AG04449 (cell line): ENCODE measurements around the gene RAI14.

Experiments used
- CTCF ChIA-PET: fragments of 350-600 bp; formaldehyde crosslinking; extraction: SDS; loops from one replicate; lab custom pipeline; 2021; ENCODE audit warnings: antibody characterized with exemption; lab: Yijun Ruan, JAX
- POLR2A ChIA-PET: fragments of 400-600, 350-600 bp; formaldehyde crosslinking; extraction: SDS; loops from one replicate; lab custom pipeline; 2020; ENCODE audit warnings: antibody characterized with exemption, inconsistent platforms; lab: Yijun Ruan, JAX
- DNase-seq: peaks from one replicate; pipeline ENCODE4 v3.0.0-alpha.2; 2010; ENCODE audit warnings: low read depth, low spot score
- H3K4me3 ChIP-seq: 2 replicates; pipeline ENCODE4 v1.5.1; 2011; ENCODE audit warnings: low read depth, mild to moderate bottlenecking, control low read depth, low read length
- TF ChIP-seq, protein P1 (sequence below): IDR thresholded peaks from one replicate; pipeline ENCODE4 v1.5.1; 2011; ENCODE audit warnings: mild to moderate bottlenecking, moderate library complexity, low read length, control low read depth, inconsistent platforms; ENCODE audit not compliant: insufficient read depth; ENCODE audit errors: missing control alignments

The RAI14 gene

DNA sequence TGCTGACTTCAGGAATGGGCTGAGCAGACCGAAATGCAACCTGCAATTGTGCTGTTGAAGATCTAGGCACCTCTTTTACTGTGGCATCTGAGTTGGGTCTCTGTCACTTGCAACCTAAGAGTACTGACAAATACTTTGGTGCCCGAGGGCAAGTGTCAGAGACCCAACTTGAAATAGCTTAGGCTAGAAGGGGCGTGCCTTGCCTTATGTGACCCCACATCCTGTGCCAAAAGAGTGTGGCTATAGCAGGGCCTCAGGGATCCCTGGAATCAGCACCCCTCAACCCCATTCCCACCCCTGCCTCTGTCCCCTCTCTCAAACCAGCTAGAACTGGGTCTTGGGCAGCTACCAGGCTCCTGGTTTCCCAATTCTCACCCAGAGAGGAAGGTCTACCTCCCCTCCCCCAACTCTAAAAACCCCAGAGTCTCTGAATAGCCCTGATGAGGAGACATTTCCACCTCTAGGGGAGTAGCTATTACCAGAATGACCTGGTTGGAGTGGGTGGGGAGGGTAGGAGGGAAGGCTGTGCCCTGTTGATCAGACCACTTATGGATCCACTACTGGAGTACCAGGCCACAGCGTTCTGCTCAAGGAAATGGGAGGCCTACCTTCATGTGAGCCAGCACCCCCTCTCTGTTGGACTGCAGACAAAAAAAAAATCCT, 17.5 kb downstream of the RAI14 start:
- CTCF ChIA-PET, result interaction anchor here (1.0 to 3.0 kb wide), 4 partner anchors 10 to 225 kb away, joined by 3 to 10 read pairs (median 7); no protein-coding TSS in a partner anchor
- TF ChIP-seq, protein P1, sequence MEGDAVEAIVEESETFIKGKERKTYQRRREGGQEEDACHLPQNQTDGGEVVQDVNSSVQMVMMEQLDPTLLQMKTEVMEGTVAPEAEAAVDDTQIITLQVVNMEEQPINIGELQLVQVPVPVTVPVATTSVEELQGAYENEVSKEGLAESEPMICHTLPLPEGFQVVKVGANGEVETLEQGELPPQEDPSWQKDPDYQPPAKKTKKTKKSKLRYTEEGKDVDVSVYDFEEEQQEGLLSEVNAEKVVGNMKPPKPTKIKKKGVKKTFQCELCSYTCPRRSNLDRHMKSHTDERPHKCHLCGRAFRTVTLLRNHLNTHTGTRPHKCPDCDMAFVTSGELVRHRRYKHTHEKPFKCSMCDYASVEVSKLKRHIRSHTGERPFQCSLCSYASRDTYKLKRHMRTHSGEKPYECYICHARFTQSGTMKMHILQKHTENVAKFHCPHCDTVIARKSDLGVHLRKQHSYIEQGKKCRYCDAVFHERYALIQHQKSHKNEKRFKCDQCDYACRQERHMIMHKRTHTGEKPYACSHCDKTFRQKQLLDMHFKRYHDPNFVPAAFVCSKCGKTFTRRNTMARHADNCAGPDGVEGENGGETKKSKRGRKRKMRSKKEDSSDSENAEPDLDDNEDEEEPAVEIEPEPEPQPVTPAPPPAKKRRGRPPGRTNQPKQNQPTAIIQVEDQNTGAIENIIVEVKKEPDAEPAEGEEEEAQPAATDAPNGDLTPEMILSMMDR, result no peak
- POLR2A ChIA-PET, result no interaction called here
- DNase-seq, result no peak
- no peak overlapping the region for H3K4me3 ChIP-seq

DNA sequence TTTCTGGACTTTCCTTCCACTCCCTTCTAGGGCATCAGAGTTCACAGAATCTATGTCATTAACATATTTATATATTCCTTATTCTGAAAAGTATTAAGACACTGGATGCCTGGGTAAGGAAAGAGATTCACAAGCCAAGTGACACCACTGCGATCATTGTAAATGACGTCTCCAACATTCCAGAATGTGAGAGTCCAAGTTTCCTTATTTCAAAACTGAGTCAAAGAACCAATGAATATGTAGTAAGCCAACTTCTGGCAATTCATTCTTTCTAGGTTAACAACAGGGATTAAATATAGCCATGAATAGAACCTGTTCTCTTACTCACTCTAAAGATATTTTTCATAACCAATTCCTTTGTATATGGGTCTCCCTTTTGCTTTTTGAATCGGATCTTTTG, 18.1 kb downstream of the RAI14 start:
- TF ChIP-seq, protein P1, result no peak
- POLR2A ChIA-PET, result no interaction called here
- CTCF ChIA-PET, result interaction anchor here (1.0 to 3.0 kb wide), 3 partner anchors 150 to 224 kb away, joined by 3 to 10 read pairs (median 8); no protein-coding TSS in a partner anchor
- no peak overlapping the region for H3K4me3 ChIP-seq
- DNase-seq, result peak; percentile 92

DNA sequence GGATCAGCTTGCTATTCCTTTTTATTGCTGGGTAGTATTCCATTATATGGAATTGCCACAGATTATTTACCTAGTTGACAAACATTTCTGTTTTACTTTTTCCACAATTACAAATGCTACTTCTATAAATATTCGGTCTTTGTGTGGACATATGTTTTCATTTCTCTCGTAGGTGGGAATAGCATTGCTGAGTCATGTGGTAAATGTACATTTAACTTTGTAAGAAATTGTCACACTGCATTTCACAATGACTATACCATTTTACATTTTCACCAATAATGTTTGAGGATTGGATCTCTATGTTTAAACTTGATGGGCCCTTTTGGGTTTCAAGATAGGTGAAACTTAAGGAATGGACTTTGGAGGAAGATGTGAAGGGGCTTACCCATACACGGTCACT, 19.7 kb downstream of the RAI14 start:
- no peak for DNase-seq
- no peak overlapping the region for H3K4me3 ChIP-seq
- ChIA-PET CTCF (interaction anchor here (1.2 kb wide), 2 partner anchors 11 to 13 kb away, joined by 3 read pairs; no protein-coding TSS in a partner anchor), POLR2A (no interaction called here)
- TF ChIP-seq, protein P1, result no peak

DNA sequence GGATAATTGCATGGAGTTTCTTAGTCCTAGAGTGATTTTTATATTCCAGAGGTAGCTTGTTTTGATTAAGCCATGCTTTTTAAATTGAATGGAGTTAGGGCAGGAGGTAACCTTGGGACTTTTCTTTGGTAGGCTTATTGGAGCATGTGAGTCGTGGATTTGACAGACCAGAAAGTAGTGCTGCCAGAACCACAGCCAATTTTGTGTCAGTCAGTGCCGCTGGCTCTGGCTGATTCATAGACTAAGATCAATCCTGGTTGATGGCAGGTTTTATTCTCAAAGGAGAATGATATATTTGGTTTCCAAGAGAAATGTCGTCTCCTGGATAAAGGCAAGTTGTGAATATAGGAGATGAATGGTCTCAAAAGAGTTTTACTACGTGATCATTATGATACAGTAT, 20.3 kb downstream of the RAI14 start:
- no peak for DNase-seq
- CTCF ChIA-PET, result interaction anchor here (1.2 kb wide), 2 partner anchors 11 to 14 kb away, joined by 3 read pairs; no protein-coding TSS in a partner anchor
- TF ChIP-seq, protein P1, result no peak
- H3K4me3 ChIP-seq, result no peak overlapping the region
- POLR2A ChIA-PET, result no interaction called here

DNA sequence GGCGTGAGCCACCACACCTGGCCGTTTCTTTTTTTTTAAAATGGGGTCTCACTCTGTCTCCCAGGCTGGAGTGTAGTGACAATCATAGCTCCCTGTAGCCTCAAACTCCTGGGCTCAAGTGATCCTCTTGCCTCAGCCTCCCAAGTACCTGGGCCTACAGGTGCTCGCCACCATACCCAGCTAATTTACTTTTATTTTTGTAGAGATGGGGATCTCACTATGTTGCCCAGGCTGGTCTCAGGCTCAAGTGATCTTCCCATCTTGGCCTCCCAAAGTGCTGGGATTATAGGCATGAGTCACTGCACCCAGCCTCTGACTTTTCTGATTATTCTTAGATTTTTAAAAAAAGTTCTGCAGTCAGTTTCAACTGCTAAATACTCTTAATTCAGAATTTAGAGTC, 21.3 kb downstream of the RAI14 start:
- CTCF ChIA-PET, result interaction anchor here (1.3 kb wide), 1 partner anchor 13 kb away, joined by 3 read pairs; no protein-coding TSS in a partner anchor
- POLR2A ChIA-PET, result no interaction called here
- no peak overlapping the region for H3K4me3 ChIP-seq
- no peak for DNase-seq
- TF ChIP-seq, protein P1, result no peak

DNA sequence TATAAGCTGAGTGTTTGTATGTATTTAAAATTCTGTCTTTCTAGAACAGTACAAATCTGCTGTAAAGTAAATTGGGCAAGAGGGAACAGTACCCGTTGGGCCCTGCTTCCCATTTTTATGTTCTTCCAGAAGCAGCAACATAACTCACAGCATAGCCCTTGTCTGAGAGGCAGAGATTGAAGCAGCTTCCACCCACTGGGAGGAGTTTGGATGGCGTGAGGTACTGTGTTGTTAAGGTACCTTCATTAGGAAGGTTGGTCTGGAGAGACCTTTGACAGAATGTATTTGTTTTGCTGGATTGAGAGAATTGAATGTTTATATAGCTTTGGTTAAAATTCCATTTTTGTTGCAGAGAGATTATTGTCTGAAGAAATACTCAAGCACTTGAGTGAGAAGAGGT, 24.8 kb downstream of the RAI14 start:
- TF ChIP-seq, protein P1, result no peak
- ChIA-PET POLR2A (no interaction called here), CTCF (interaction anchor here (0.7 to 1.5 kb wide), 2 partner anchors 195 to 218 kb away, joined by 3 to 5 read pairs; no protein-coding TSS in a partner anchor)
- H3K4me3 ChIP-seq, result no peak overlapping the region
- DNase-seq, result no peak
